Measurements from ENCODE around the gene MDFI. TPM values are rescaled to one million over a fixed set of nuclear protein-coding genes. Genes with fewer than 3 reads are reported as not detected.

The MDFI gene
- polyA plus RNA-seq, 2 of the 4 experiments (the other 2 are of a cell fraction), result 0.06 to 0.30 TPM

DNA sequence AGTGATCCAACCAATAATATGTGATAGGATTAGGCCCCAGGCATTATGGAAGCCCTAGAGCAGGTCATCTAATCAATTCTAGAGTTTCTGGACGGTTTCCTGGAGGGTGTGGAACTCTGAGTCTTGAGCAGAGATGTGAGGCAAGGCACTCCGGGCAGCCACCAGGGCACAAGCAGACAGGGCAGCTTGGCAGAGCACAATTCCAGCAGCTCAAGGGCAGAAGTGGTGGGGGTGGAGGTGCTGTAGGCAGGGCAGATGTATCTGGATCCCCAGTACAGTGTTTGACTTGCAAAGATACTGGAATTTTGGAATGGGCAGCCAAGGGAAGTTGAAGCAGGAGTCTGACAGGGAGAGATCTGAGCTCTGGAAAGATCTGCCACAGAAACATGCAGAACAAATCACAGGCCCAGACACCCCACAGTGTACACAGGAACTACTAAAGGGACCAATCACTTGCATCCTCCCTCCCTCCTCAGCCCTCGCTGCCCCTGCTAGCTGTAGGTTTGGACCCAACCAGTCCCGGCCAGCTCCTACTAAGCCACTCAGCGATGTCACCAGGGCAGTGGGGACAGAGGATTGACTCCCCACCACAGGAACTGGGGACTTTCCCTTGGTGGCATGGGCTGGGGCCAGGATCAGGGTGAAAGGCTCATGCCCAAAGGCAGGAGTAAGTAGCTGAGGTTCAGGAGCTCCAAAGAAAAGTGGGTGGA lies 50.1 kb downstream of the MDFI start:
- TF ChIP-seq KDM5A (IDR thresholded peaks at IDR 0.05) (no peak), RCOR1 (IDR thresholded peaks at IDR 0.05; ENCODE audit: low read depth, low read length) (no peak), NR3C1 (IDR thresholded peaks at IDR 0.05) (no peak), HDAC2 (IDR thresholded peaks at IDR 0.05) (no peak), HOXA7 (CRISPR knock-in tag; IDR thresholded peaks at IDR 0.05) (no peak), CBX8 (IDR thresholded peaks at IDR 0.05) (no peak), HOXB5 (CRISPR knock-in tag; IDR thresholded peaks at IDR 0.05) (no peak), MAZ (IDR thresholded peaks at IDR 0.05; ENCODE audit: borderline replicate concordance, low read depth, low read length) (no peak), JUN (IDR thresholded peaks at IDR 0.05) (no peak), HOXB13 (CRISPR knock-in tag; IDR thresholded peaks at IDR 0.05; ENCODE audit: low read depth) (no peak), CHD2 (IDR thresholded peaks at IDR 0.05; ENCODE audit: low read length, partially characterized antibody) (no peak), RFX5 (IDR thresholded peaks at IDR 0.05) (no peak), NPAS2 (CRISPR knock-in tag; IDR thresholded peaks at IDR 0.05; ENCODE audit: borderline replicate concordance) (no peak), EHF (CRISPR knock-in tag; IDR thresholded peaks at IDR 0.05) (no peak), CEBPB (IDR thresholded peaks at IDR 0.05) (no peak), CBX2 (IDR thresholded peaks at IDR 0.05; ENCODE audit: borderline replicate concordance, low read depth) (no peak)
- TF ChIP-seq, protein P1, sequence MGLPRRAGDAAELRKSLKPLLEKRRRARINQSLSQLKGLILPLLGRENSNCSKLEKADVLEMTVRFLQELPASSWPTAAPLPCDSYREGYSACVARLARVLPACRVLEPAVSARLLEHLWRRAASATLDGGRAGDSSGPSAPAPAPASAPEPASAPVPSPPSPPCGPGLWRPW (IDR thresholded peaks at IDR 0.05), result no peak
- TF ChIP-seq, protein P2, sequence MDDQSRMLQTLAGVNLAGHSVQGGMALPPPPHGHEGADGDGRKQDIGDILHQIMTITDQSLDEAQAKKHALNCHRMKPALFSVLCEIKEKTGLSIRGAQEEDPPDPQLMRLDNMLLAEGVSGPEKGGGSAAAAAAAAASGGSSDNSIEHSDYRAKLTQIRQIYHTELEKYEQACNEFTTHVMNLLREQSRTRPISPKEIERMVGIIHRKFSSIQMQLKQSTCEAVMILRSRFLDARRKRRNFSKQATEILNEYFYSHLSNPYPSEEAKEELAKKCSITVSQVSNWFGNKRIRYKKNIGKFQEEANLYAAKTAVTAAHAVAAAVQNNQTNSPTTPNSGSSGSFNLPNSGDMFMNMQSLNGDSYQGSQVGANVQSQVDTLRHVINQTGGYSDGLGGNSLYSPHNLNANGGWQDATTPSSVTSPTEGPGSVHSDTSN (IDR thresholded peaks at IDR 0.05), result no peak
- TF ChIP-seq, protein P3, sequence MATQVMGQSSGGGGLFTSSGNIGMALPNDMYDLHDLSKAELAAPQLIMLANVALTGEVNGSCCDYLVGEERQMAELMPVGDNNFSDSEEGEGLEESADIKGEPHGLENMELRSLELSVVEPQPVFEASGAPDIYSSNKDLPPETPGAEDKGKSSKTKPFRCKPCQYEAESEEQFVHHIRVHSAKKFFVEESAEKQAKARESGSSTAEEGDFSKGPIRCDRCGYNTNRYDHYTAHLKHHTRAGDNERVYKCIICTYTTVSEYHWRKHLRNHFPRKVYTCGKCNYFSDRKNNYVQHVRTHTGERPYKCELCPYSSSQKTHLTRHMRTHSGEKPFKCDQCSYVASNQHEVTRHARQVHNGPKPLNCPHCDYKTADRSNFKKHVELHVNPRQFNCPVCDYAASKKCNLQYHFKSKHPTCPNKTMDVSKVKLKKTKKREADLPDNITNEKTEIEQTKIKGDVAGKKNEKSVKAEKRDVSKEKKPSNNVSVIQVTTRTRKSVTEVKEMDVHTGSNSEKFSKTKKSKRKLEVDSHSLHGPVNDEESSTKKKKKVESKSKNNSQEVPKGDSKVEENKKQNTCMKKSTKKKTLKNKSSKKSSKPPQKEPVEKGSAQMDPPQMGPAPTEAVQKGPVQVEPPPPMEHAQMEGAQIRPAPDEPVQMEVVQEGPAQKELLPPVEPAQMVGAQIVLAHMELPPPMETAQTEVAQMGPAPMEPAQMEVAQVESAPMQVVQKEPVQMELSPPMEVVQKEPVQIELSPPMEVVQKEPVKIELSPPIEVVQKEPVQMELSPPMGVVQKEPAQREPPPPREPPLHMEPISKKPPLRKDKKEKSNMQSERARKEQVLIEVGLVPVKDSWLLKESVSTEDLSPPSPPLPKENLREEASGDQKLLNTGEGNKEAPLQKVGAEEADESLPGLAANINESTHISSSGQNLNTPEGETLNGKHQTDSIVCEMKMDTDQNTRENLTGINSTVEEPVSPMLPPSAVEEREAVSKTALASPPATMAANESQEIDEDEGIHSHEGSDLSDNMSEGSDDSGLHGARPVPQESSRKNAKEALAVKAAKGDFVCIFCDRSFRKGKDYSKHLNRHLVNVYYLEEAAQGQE (IDR thresholded peaks at IDR 0.05), result no peak
- Histone ChIP-seq H3K9me3 (no peaks in the 10 kb centered on the region), H3K4me1 (peaks cover 4% of the 10 kb centered on the region; the same call in 1 of the 3 replicates), H3K4me2 (no peak overlapping the region), H3K27ac (no peak overlapping the region), H3K4me3 (no peak overlapping the region)
- 92% methylated on average over 5 of the region's 5 CpGs for WGBS (ENCODE audit: missing lambda C conversion rate)
- ChIA-PET CTCF (interaction anchor here (0.9 to 11.5 kb wide), 7 partner anchors 16 to 318 kb away, joined by 3 to 214 read pairs (median 14); partner anchors contain the start of gene TFEB), POLR2A (no interaction called here)
- ATAC-seq, result no peak
- no peak for DNase-seq (ENCODE audit: low read depth in 1 of 2, low spot score in 1 of 2)
- no peak for FAIRE-seq

DNA sequence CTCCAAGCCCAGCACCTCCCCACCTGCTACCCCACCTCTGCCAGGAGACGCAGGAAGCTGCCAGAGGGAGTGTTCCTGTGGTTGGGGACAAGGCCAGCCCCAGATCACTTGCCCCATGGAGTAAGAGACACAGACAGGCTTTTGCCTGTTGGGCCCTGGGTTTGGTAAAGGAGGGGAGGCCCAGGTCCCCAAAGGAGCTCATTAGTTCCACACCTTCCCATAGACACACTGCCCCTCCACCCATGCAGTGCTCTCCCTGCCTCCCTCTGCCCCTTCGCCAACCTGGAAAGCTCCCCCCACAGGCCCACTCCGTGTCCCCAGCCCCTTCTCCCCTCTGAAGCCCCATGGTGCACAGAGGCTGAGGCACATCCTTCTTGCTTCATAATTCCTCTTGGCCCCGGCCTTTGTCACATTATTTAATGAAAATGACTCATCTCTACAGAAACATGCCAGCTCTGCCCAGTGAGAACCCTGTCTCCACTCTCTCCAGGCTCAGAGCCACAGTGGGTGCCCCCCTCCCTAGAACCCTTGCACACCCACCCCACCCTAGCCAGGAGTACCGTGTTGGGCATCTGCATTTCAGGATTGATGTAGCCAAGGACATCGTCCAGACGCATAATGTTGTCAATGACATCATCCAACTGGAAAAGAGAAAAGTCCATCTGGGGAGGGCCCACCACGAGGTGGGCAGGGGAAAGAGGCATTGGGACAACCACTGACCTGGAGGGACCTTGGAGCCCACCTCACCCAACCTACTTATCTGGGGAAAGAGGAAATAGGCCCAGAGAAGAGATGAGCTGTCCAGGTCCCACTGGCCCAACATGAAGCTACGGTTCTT lies 51.1 kb downstream of the MDFI start:
- H3K4me2 ChIP-seq, result no peak overlapping the region
- CTCF ChIA-PET, result interaction anchor here (0.8 to 11.5 kb wide), 8 partner anchors 11 to 319 kb away, joined by 3 to 214 read pairs (median 8); partner anchors contain the start of gene TFEB
- TF ChIP-seq, protein P4, sequence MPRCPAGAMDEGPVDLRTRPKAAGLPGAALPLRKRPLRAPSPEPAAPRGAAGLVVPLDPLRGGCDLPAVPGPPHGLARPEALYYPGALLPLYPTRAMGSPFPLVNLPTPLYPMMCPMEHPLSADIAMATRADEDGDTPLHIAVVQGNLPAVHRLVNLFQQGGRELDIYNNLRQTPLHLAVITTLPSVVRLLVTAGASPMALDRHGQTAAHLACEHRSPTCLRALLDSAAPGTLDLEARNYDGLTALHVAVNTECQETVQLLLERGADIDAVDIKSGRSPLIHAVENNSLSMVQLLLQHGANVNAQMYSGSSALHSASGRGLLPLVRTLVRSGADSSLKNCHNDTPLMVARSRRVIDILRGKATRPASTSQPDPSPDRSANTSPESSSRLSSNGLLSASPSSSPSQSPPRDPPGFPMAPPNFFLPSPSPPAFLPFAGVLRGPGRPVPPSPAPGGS (IDR thresholded peaks at IDR 0.05), result no peak
- no peak for TF ChIP-seq CHD2 (IDR thresholded peaks at IDR 0.05; ENCODE audit: low read length, partially characterized antibody)
- no peak for TF ChIP-seq ZNF302 (CRISPR knock-in tag; IDR thresholded peaks at IDR 0.05)
- H3K9me3 ChIP-seq, result no peaks in the 10 kb centered on the region
- POLR2A ChIA-PET, result no interaction called here
- FAIRE-seq (no peak), DNase-seq (ENCODE audit: low read depth in 1 of 2, low spot score in 1 of 2) (no peak), ATAC-seq (no peak; a peak in 1 of 6 replicates)
- H3K4me3 ChIP-seq, result no peak overlapping the region
- no peak overlapping the region for H3K27ac ChIP-seq
- WGBS (ENCODE audit: missing lambda C conversion rate), result 77% methylated on average over 6 of the region's 9 CpGs
- peaks cover 4% of the 10 kb centered on the region; the same call in 1 of the 3 replicates for H3K4me1 ChIP-seq
